Activated CD4-positive, alpha-beta T cell treated with anti-CD3 and anti-CD28 coated beads, Interleukin-2, amount 50 U/mL, for 48 hours (primary cell): ENCODE data around the gene ATP2A3.

Source experiments
- DNase-seq, 2 experiments: peaks; one replicate each; pipeline ENCODE4 v3.0.0-alpha.2; 2020

Gene ATP2A3

GRCh38 chr17:3925684-3926485 lies 38.4 kb downstream of the ATP2A3 start:
- DNase-seq = no peak

GRCh38 chr17:3924512-3925350 lies 39.5 kb downstream of the ATP2A3 start:
- no peak for DNase-seq

- no peak for DNase-seq
Observed at GRCh38 chr17:3923466-3924190, 40.6 kb downstream of the ATP2A3 start.

GRCh38 chr17:3922765-3923164 lies 41.5 kb downstream of the ATP2A3 start:
- DNase-seq = no peak

GRCh38 chr17:3921502-3922319 lies 42.5 kb downstream of the ATP2A3 start:
- DNase-seq = no peak

- DNase-seq = no peak
Observed at GRCh38 chr17:3921006-3921405, 43.2 kb downstream of the ATP2A3 start.

GRCh38 chr17:3919123-3919624 lies 45.1 kb downstream of the ATP2A3 start:
- DNase-seq = no peak

GRCh38 chr17:3918372-3919122 lies 45.7 kb downstream of the ATP2A3 start:
- DNase-seq = no peak

GRCh38 chr17:3917391-3917931 lies 46.8 kb downstream of the ATP2A3 start:
- no peak for DNase-seq

GRCh38 chr17:3916825-3917224 lies 47.4 kb downstream of the ATP2A3 start:
- DNase-seq = no peak

GRCh38 chr17:3915995-3916696 lies 48.1 kb downstream of the ATP2A3 start, which contains the start of gene P2RX1:
Gene P2RX1 (minus strand): TSS chr17:3916465. CDS start chr17:3916225, 240 bp downstream.
- peak; percentile 39 to 53 for DNase-seq

GRCh38 chr17:3915581-3915994 lies 48.6 kb downstream of the ATP2A3 start:
- no peak for DNase-seq

- no peak for DNase-seq
Observed at GRCh38 chr17:3914312-3914670, 49.9 kb downstream of the ATP2A3 start.

GRCh38 chr17:3913531-3914311 lies 50.5 kb downstream of the ATP2A3 start:
- DNase-seq = peak; percentile 88 to 89

GRCh38 chr17:3912827-3913226 lies 51.4 kb downstream of the ATP2A3 start:
- DNase-seq = no peak

- peak; percentile 75 to 80 for DNase-seq
Observed at GRCh38 chr17:3911271-3912053, 52.8 kb downstream of the ATP2A3 start.

GRCh38 chr17:3910420-3911270 lies 53.6 kb downstream of the ATP2A3 start:
- no peak for DNase-seq

GRCh38 chr17:3909257-3909656 lies 55.0 kb downstream of the ATP2A3 start:
- no peak for DNase-seq
